SU-DHL-6 (cell line): Measurements from ENCODE around the gene NFIX.

Experiments
- H2AFZ ChIP-seq: fragments of 200-600 bp; sonication (generic); 2 replicates; pipeline ENCODE4 v1.6.1; 2014; ENCODE audit warnings: low read depth, mild to moderate bottlenecking, moderate library complexity, mixed read lengths, antibody characterized with exemption, low read length; ENCODE audit not compliant: severe bottlenecking
- H3F3A ChIP-seq: fragments of 200-600 bp; shearing (Covaris generic); 2 replicates; pipeline ENCODE4 v1.6.0; 2016; ENCODE audit warnings: antibody characterized with exemption, mild to moderate bottlenecking; ENCODE audit not compliant: insufficient read depth
- H3K27ac ChIP-seq: fragments of 200-600 bp; sonication (generic); 2 replicates; pipeline ENCODE4 v1.5.1; 2016; ENCODE audit warnings: low read depth, mild to moderate bottlenecking, low read length, moderate library complexity, mixed read lengths
- H3K27me3 ChIP-seq: fragments of 200-600 bp; sonication (generic), shearing (Covaris generic); 2 replicates; pipeline ENCODE4 v1.6.0; 2014; ENCODE audit warnings: mild to moderate bottlenecking, low read length
- H3K36me3 ChIP-seq: fragments of 200-600 bp; sonication (generic); 2 replicates; pipeline ENCODE4 v1.6.1; 2014; ENCODE audit warnings: mild to moderate bottlenecking, low read length, mixed read lengths
- H3K4me2 ChIP-seq: fragments of 300-600, 200-600 bp; shearing (Covaris generic), sonication (generic); 2 replicates; pipeline ENCODE4 v1.6.0; 2014; ENCODE audit warnings: low read length, low read depth, mild to moderate bottlenecking; ENCODE audit not compliant: poor library complexity, severe bottlenecking
- H3K4me3 ChIP-seq: fragments of 200-600 bp; sonication (generic); 2 replicates; pipeline ENCODE4 v1.5.1; 2014; ENCODE audit warnings: antibody characterized with exemption, low read length, mild to moderate bottlenecking, mixed read lengths; ENCODE audit not compliant: insufficient read depth, poor library complexity, severe bottlenecking
- H3K79me2 ChIP-seq: fragments of 200-600 bp; sonication (generic); 2 replicates; pipeline ENCODE4 v1.6.1; 2014; ENCODE audit warnings: mild to moderate bottlenecking, low read length, moderate library complexity; ENCODE audit not compliant: insufficient read depth
- H3K9ac ChIP-seq: fragments of 200-600 bp; sonication (generic); 2 replicates; pipeline ENCODE4 v1.7.0; 2014; ENCODE audit warnings: mild to moderate bottlenecking, low read length
- H3K9me2 ChIP-seq: fragments of 200-600 bp; sonication (generic); replicated peaks from 2 replicates; pipeline ENCODE4 v1.6.1; 2014; ENCODE audit warnings: low read length; ENCODE audit not compliant: insufficient read depth
- H3K9me3 ChIP-seq: fragments of 200-600 bp; sonication (generic); 2 replicates; pipeline ENCODE4 v1.6.1; 2014; ENCODE audit warnings: low read length, mixed read lengths; ENCODE audit not compliant: insufficient read depth
- H4K20me1 ChIP-seq: fragments of 200-600 bp; sonication (generic); 2 replicates; pipeline ENCODE4 v1.6.1; 2014; ENCODE audit warnings: low read depth, mild to moderate bottlenecking, antibody characterized with exemption, low read length, moderate library complexity, mixed read lengths
- CTCF ChIP-seq: fragments of 200-600 bp; sonication (generic); IDR thresholded peaks from one replicate; pipeline ENCODE4 v1.5.1; 2017; ENCODE audit warnings: antibody characterized with exemption, mild to moderate bottlenecking, low read length, moderate library complexity; ENCODE audit not compliant: insufficient read depth, poor library complexity, severe bottlenecking
- EZH2phosphoT487 ChIP-seq: fragments of 200-600 bp; sonication (generic), shearing (Covaris generic); conservative IDR thresholded peaks from 2 replicates; pipeline ENCODE4 v1.6.1; 2018; ENCODE audit warnings: mild to moderate bottlenecking, antibody characterized with exemption, low read length, moderate library complexity, mixed read lengths

NFIX gene

GRCh38 chr19:12946731-12947496, 48.4 kb upstream of the NFIX start:
- Histone ChIP-seq H3F3A (peaks cover 42% of the 10 kb centered on the region), H2AFZ (no peak overlapping the region), H3K9me3 (no peaks in the 10 kb centered on the region), H3K9me2 (no peaks in the 10 kb centered on the region), H3K79me2 (peaks cover 30% of the 10 kb centered on the region), H3K9ac (peak overlapping the region; percentile 84), H3K4me2 (peak overlapping the region; percentile 87), H4K20me1 (no peaks in the 10 kb centered on the region), H3K4me3 (peak overlapping the region; percentile 82), H3K36me3 (peaks cover 13% of the 10 kb centered on the region), H3K27ac (peak overlapping the region; percentile 68), H3K27me3 (no peaks in the 10 kb centered on the region)
- no peak for TF ChIP-seq EZH2phosphoT487

GRCh38 chr19:12947702-12948611, 47.3 kb upstream of the NFIX start:
- no peak overlapping the region for H3K4me3 ChIP-seq
- no peaks in the 10 kb centered on the region for H3K27me3 ChIP-seq
- peak overlapping the region; percentile 84; the same call in 1 of the 2 replicates for H3K9ac ChIP-seq

GRCh38 chr19:12948612-12949362, 46.5 kb upstream of the NFIX start:
- H3K27ac ChIP-seq, result no peak overlapping the region
- TF ChIP-seq EZH2phosphoT487 (no peak), CTCF (no peak)
- H3K9me2 ChIP-seq, result no peaks in the 10 kb centered on the region
- no peaks in the 10 kb centered on the region for H3K9me3 ChIP-seq
- H2AFZ ChIP-seq, result no peak overlapping the region
- H3K4me2 ChIP-seq, result no peak overlapping the region
- H3K36me3 ChIP-seq, result peaks cover 14% of the 10 kb centered on the region; the same call in 1 of the 2 replicates
- no peaks in the 10 kb centered on the region; the same call in 1 of the 2 replicates for H4K20me1 ChIP-seq
- H3K79me2 ChIP-seq, result peaks cover 30% of the 10 kb centered on the region
- H3F3A ChIP-seq, result peaks cover 29% of the 10 kb centered on the region
- no peak overlapping the region for H3K9ac ChIP-seq
- H3K4me3 ChIP-seq, result no peak overlapping the region
- H3K27me3 ChIP-seq, result no peaks in the 10 kb centered on the region

More at GRCh38 chr19:12947702-12948611, 47.3 kb upstream of the NFIX start:
- peaks cover 13% of the 10 kb centered on the region for H3K36me3 ChIP-seq
- H3K9me3 ChIP-seq, result no peaks in the 10 kb centered on the region
- H3K4me2 ChIP-seq, result peak overlapping the region; percentile 87
- no peaks in the 10 kb centered on the region for H4K20me1 ChIP-seq
- H3F3A ChIP-seq, result peaks cover 33% of the 10 kb centered on the region
- TF ChIP-seq CTCF, result no peak
- TF ChIP-seq EZH2phosphoT487, result no peak
- no peaks in the 10 kb centered on the region for H3K9me2 ChIP-seq
- no peak overlapping the region for H2AFZ ChIP-seq
- peaks cover 30% of the 10 kb centered on the region for H3K79me2 ChIP-seq
- H3K27ac ChIP-seq, result no peak overlapping the region
